Renal pelvis (tissue), 4 donors: ENCODE data around the gene NLGN1. TPM values are rescaled to one million over a fixed set of nuclear protein-coding genes. Genes with fewer than 3 reads are reported as not detected.

ENCODE experiments used
- DNase-seq: peaks from one replicate; pipeline ENCODE4 v3.0.0-alpha.2; 2013
- polyA plus RNA-seq, 3 donors: library from polyadenylated mRNA; unstranded; fragments of 120-200 nt; gene quantifications; one replicate each; pipeline ENCODE4 v1.2.1, GENCODE V29; 2013; ENCODE audit not compliant: insufficient read length in 3 of 3

NLGN1 gene
- polyA plus RNA-seq, 3 donors, result 1.5 to 2.2 (median 2.1) TPM

DNA sequence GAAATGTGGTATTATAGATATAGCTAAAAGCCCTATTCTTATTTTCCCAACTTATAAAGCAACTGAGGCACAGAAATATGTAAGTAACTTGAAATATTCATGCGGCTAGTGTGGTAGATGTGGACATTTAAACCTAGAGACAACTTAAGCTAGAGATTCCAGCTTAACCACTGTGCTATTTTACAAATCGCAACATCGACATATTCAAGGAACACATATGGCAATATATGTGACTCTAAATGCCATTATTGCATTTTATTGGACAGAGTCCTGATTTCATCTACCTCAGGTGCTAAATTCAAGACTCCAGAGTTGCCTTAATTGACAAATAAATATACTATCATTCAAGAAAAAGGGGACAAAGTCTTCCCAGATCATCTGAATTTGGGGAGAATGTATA lies 442.3 kb downstream of the NLGN1 start:
- DNase-seq, result no peak

DNA sequence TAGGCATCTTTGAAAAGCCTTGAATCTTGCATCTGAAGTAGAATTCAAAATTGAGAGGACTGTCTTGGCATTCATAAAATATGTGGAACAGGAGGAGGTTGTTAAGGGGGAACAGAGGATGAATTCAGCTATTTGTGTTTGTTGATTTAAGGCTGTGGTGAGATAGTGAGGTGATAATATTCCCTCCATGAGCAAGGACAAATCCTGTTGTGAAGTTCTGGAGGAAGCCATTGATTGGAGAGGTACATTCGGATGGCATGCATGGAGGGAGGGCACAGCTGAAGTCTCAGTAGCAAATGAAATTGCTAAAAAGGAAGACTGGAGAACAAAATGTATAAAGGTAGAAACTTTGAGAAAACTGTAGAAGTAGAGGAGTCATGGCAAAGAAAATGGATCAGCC lies 443.8 kb downstream of the NLGN1 start:
- no peak for DNase-seq

DNA sequence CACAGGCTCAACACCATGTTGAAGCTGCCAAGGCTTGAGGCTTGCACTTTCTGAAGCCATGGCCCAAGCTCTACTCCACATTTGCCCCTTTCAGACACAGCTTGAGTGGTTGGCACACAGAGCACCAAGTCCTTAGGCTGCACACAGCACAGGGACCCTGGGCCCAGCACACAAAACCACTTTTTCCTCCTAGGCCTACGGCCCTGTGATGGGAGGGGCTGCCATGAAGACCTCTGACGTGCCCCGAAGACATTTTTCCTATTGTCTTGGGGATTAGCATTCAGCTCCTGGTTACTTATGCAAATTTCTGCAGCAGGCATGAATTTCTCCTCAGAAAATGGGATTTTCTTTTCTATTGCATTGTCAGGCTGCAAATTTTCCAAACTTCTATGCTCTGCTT lies 445.5 kb downstream of the NLGN1 start:
- DNase-seq, result no peak

DNA sequence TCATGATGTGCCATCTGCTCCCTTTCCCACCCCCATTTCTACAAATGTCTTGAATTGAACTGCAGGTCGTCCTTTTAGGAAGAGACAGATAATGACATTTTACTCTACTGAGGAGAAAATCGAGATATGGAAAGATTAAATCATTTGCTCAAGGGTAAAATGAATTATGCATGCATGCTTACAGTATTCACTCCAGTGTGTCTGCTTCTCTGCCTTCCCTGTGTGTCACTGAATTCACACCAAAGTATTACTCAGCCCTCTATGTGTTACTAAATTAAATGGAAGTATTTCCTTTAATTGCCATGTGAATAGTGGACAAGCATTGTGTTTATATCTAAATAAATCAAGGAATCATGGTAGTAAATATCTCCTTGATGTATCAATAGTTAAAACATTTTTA lies 449.0 kb downstream of the NLGN1 start:
- no peak for DNase-seq

DNA sequence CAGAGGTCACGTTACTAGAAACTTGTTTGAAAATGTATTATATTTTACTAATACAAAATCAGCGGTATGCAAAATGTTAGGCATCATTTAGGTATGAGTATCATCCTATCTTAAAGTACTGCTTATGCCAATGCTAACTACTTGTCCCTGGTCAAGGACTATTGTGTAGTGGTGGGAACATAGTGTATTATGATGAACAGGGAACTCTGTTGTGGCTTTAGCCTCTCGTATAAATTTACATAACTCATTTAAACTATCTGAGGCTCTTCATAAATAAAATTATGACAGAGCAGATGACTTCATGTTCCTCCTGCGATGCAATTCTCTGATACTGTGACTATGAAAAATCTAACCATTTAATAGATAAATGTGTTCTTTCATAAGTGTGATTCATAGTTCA lies 451.9 kb downstream of the NLGN1 start:
- no peak for DNase-seq

DNA sequence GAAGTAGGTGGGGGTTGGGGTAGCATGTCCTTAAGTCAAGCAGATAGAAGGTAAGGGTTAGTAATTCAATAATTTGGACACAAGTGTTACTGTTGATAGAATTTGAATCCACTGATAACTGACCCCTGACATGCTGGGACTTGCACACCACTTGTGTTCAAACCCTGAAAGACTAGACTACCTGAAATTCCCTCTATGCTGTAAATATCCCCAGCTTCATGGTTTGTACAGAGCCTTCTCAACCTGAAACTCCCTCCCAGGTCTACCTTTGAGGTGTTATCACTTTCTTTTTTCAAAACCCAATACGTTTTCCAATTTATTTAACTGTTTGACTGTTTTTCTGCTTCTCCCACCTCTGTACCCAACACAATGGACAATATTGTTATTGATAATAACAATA lies 459.6 kb downstream of the NLGN1 start:
- no peak for DNase-seq

DNA sequence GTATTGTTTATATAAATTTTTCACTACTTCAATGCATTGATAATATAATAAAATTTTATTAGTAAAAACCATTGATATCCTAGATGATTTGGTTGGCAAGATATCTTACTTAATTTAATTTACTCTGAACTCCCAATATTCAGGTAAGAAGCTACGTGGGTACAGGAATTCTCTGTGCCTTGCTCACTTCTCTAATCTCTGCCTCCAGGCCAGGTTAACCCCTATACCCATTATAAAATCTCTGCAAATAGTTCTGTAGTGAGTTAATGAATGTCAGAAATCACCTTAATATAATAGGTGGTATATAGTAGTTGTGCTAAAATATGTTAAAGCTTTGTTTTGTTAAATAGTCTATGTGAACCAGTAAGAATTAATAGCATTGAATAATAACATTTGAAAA lies 465.2 kb downstream of the NLGN1 start:
- no peak for DNase-seq

DNA sequence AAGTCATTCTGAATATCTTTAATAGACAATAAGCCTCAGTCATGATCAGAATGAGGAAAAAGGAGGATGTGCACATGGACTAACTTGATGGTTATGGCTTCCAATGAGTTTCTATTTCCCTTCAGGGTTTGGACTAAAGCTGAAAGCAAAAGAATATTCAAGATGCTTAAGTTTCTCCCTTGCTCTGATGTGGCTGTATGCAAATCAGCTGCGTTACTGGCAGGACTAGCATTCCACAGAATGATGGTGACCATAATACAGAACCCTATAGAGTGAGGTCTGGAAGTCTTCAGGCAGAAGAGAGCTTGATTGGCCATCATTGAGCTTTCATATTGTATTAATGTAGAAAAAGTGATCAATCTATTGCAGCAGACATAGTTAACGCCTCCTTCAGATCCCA lies 466.0 kb downstream of the NLGN1 start:
- no peak for DNase-seq

DNA sequence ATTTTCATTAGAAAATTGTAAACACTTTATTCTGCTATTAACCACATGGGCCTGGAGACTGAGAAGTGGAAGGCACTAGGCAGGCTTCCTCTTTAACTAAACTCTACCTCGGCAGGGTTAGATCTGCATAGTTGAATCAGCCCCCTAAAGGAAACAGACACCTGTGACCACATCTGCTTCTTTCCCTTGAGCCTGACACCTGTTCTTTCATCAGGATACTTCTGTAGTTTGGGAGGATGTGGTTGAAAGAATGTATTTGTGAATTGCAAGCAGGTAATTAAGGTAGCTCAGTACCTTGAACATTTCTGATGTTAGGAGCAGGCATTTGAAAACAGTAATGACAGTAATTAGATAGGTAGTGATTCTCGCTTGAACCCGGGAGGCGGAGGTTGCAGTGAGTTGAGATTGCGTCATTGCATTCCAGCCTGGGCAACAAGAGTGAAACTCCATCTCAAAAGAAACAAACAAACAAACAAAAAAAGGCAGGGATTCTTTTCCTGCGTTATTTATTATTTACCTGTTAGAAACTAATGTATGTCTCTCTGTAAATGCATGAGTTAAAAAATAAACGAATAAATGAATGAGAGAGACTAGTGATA lies 468.5 kb downstream of the NLGN1 start:
- DNase-seq, result no peak

DNA sequence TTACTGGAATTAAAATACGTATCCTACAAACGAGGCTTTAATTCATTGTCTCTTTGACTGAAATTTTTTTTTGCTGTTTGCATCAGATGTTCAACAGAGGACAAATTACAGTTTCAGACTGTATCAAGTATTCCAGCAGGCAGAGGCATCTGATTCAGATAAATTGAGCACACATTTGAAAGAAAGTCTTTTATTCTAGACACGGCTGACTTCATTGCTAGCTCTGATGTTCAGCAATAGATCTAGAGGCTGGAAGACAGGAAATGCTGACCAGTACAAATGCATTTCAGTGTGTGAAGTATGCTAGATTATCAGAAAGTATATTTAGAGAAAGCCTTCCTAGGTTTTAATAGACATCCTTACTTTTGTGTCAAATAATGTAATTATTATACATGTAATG lies 472.2 kb downstream of the NLGN1 start:
- no peak for DNase-seq

DNA sequence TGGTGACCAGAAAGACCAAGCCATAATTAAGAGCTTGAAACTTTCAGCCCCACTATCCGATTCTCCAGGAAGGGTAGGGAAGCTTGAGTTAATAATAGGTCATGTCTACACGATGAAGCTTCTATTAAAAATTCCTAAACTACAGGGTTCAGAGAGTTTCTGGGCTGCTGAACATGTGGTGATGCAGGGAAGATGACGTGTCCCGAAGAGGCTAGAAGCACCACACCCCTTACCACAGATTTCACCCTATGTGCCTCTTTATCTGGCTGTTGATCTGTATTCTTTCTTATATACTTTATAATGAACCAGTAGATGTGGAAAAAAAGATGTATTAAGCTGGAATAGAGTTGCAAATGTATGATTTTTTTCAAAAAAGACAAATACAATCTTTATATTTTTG lies 473.4 kb downstream of the NLGN1 start:
- no peak for DNase-seq

DNA sequence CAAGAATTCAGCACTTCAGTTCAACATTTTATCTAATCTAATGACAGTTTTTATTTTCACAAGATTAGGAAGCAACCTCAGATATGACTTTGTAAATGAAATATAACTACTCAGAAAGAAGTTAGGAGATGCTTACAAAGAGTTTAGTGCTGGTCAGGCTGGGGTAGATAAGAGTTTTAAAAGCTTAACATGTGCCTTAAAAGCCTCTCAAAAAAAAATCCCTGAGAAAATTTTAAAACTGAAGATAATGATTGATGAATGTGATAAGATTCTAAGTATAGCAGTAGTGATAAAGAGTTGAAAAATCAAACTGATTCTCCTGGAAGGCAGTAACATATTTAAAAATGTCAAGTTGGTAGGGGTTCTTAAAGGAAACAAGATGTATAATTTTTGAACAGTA lies 478.2 kb downstream of the NLGN1 start:
- no peak for DNase-seq

DNA sequence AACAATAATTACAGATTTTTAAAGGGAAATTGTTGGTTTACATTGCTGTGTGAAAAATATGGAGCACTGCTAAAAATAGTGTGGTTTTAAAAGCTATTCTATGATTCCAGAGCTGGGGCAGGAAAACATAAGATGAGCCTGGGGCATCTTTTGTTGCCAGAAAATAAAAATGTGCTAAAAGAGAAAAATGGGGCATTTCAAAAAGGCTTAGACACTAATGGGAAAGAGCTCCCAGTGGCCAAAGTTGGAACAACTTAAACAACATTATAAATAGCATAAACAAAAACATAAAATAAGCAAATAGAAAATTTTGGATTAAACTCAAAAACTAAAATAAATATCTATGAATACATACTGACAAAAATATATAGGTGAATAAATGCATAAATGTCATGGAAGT lies 478.9 kb downstream of the NLGN1 start:
- DNase-seq, result no peak

DNA sequence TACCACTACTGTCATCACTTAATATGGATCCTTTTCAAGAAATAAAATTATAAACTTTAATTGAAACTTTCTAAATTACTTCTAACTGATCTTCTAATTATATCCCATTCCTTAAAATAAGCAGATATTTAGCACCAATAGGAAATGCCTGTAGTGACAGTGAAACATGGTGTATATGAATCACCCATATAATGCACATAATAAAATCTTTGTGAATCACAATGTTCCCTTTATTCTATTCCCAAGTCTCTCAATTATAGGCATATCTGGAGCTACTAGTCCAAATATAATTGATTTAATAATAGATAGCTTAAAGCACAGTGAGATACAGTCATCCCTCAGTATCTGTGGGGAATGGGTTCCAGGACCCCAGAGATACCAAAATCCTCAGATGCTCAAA lies 490.3 kb downstream of the NLGN1 start:
- no peak for DNase-seq

DNA sequence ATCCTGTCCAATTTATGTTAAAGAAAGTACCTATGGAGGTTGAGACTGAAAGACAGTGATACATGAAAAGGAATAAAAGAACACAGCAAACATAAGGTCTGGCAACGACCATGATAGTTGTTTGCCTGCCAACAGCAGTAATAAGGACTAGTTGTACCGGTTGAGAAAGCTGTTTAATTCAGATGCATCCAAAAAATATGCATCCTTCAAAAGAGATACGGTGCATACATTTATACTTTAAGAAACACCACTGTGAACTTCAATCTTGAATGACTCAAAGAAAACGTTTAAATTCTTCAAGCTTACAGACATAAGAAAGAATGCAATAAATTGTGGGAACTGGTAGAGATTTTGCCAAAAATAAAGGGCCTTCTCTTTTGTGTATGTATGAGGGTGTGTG lies 492.1 kb downstream of the NLGN1 start:
- DNase-seq, result no peak

DNA sequence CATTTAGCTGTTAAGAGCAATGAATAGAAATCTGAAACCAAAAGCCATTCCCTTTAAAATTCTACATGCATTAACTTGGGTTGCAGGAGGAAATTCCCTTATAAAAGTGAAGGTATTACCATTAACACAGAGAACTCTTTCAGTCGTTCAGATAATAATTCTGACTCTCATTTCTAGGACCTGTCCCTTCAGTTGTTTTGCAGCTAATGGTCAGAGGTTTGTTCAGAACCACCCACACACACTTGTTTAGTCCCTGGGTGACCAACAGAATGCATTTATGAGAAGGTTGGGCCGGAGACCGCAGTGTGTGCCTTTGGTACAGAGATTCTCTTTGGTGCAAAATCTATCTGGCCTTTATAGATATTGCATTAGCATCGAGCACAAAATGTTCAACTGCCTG lies 492.5 kb downstream of the NLGN1 start:
- no peak for DNase-seq

DNA sequence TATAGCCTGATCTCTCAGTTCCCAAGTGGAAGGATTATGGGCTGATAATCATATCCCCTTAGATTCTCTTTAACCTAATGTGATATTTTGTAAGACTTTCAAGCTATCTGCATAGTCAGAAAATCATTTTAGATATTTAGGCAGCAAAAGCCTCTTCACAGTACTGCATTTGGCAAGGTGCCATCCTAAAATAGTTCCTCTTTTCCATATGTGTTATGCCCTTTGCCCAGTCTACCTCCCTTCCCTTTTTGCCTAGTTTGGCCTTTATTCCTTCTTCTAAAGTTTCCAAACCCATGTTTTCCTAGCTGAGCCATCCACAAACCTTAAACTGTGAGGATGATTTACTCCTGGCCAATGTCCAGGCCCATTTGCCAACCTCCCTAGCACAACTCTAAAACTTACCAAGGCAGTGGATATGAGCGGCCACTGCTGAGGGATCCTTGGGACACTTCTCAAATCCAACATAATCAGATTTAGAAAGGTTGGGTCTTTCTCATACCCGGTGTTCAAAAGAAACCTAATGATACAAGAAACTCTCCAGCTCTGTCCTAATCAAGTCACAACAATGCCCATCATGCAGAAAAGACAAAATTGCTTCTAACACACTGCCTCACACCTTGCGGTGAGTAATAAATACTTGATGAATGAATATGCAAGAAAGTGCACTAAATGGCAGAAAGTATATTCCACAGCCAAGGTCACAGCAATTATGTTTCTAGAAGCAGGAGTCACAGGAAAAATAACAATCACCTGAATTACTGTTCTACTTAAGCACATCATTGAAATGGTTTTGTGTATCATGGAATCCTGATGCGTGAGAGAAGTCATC lies 493.9 kb downstream of the NLGN1 start:
- no peak for DNase-seq

DNA sequence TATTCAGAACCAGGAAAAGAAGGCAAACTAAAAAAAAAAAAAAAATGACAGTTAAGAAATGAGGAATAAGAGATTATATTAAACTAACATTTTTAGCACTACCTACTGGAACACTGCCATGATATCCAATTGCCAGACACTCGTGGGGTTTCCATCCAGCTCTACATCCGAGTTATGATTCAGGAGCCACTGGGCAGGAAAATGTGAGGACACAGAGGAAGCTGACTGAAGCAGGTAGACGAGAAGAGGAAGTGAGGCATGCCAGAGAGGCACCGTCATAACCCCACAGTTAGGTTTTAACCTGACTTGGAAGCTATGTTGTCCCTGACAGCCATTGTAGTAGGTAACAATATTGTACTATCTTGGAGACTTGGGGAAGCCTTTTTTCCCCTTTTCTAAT lies 495.0 kb downstream of the NLGN1 start:
- DNase-seq, result no peak

DNA sequence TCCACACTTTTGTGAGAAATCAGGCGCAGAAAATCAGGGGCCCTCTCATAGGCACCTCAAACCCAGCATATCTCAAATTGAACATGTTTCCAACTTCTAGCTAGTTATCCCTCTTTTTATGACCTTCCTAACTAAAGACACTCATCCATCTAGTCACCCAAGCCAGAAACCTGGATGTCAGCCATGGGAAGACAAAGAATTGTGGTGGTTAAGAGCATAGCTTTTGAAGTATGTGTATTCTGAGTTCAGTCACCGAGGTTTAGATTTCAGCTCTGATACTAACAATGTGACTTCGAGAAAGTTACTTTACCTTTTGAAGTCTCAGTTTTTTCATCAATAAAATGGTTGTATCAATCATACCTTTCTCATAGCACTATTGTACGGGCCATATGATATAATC lies 495.5 kb downstream of the NLGN1 start:
- DNase-seq, result no peak

DNA sequence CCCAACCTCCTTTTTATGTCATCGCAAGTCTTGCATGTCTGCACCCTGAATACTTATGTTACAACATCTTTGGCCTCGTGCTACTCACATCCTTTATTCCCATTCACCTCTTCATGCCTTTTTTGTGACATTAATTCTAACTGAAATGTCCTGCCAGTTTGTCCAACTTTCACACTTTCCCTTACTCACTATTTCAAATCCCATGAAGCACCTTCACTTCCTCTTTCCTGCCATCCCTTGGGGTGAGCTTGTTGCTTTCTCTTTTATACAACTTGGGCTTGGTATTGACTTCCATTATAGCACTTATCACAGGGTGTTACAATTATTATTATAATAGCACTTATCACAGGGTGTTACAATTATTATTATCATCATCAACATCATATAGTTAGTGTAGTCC lies 496.3 kb downstream of the NLGN1 start:
- DNase-seq, result no peak

DNA sequence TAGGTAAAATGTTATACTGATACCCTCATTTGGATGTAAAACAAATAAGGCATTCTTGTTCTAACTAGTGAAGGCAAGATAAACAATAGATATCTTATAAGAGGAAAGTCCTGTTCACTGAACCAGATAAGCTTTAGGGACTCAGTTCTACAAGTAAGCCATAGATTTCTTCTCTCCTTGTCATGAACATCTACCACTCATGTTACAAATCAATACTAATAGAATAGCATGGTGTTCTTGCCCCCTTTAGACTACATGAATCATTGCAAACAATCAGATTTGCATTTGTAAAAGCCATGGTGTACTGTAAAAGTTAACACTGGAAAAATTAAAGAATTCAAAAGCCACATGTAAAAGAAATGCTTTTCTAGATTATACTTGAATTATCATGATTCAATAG lies 500.1 kb downstream of the NLGN1 start:
- DNase-seq, result no peak

DNA sequence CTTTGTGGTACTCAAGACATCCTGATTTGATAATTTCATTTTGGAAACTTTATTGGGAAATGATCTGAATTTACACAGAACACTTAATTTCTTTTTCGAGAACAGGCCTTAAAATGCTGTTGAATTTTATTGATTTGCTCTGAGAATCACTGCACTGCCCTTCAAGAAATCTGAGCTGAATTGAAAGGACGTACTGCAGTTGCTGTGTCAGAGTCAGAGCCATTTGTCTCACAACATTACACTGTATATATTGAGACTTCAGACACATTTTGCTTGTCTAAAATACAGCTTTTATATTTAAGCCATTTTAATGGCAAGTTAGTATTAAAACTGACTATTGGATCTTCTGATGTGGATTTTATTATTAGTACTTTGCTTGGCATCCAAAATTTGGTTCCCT lies 504.1 kb downstream of the NLGN1 start:
- no peak for DNase-seq

DNA sequence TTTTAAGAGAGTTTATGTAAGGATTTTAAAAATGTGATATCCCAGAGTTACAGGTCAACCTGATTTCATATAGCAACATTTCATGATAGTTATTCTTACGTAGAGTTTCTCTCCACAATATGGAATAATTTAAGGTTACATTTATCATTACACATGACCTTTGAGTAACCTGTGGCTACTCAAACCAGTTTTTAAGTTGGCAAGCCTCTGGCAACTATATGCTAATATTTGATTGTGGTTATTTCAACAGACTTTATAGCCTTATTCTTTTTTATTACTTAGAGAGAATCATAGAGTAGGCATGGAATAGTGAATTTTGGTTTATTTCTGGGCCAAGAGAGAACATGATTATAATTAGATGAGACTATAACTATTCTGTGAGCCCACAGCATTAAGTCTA lies 504.9 kb downstream of the NLGN1 start:
- no peak for DNase-seq

DNA sequence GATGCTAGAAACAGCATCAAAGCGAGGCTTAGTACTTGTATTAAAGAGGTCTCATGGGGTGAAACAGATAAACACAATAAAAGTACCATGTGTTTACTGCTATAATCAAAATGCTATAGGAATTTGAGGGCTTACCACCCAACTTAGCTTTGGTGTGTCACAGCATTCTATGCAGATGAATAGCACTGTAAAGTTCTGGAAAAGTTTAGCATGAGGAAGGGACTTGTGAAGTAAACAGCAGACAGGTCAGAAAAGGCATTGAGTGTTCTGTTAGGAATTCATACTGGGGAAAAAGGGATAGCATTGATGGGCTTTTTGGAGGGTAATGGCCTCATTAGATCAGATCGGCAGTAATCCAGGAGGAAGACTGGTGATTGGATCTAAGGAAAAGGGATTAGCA lies 505.3 kb downstream of the NLGN1 start:
- DNase-seq, result no peak
